GM18858 (cell line): Measurements from ENCODE around the gene EXOSC5.
"Not testable (repeated sequence)": the region's sequence is repeated elsewhere in the genome, so short reads cannot be mapped to it uniquely, and the experiment has no call there.

Source experiments
- ATAC-seq: cut with Tn5 transposase; IDR thresholded peaks from one replicate; pipeline ENCODE4 v1.9.1; 2021; ENCODE audit not compliant: unreplicated experiment

Gene EXOSC5

GRCh38 chr19:41371541-41371940, 25.6 kb downstream of the EXOSC5 start:
- ATAC-seq, result no peak

GRCh38 chr19:41371119-41371518, 26.0 kb downstream of the EXOSC5 start:
- not testable (repeated sequence) for ATAC-seq

- no peak for ATAC-seq
These were observed 27.4 kb downstream of the EXOSC5 start for GRCh38 chr19:41369769-41370168.

- ATAC-seq, result no peak
These were observed 29.3 kb downstream of the EXOSC5 start for GRCh38 chr19:41367848-41368301.

GRCh38 chr19:41366089-41366488, 31.1 kb downstream of the EXOSC5 start:
- no peak for ATAC-seq

GRCh38 chr19:41364524-41365391, 32.4 kb downstream of the EXOSC5 start:
- no peak for ATAC-seq

GRCh38 chr19:41363753-41364523, 33.2 kb downstream of the EXOSC5 start, which contains the start of gene B9D2:
TSS of gene B9D2 (minus strand) at chr19:41364149. CDS start at chr19:41363519, 630 bp downstream.
- peak; percentile 70 for ATAC-seq

- ATAC-seq, result no peak
These were observed 33.8 kb downstream of the EXOSC5 start for GRCh38 chr19:41363371-41363752.

- ATAC-seq, result no peak
These were observed 34.9 kb downstream of the EXOSC5 start for GRCh38 chr19:41362143-41362847.

- ATAC-seq, result no peak
These were observed 37.4 kb downstream of the EXOSC5 start for GRCh38 chr19:41359741-41360140.

- ATAC-seq, result no peak
These were observed 39.4 kb downstream of the EXOSC5 start for GRCh38 chr19:41357746-41358145.

- no peak for ATAC-seq
These were observed 40.0 kb downstream of the EXOSC5 start for GRCh38 chr19:41356984-41357739.

- no peak for ATAC-seq
These were observed 41.4 kb downstream of the EXOSC5 start for GRCh38 chr19:41355802-41356201.

- no peak for ATAC-seq
These were observed 42.1 kb downstream of the EXOSC5 start for GRCh38 chr19:41355035-41355434.

- no peak for ATAC-seq
These were observed 42.7 kb downstream of the EXOSC5 start for GRCh38 chr19:41354343-41354953.

GRCh38 chr19:41353466-41354342, 43.5 kb downstream of the EXOSC5 start, which contains the start of gene TGFB1:
TSS of gene TGFB1 (minus strand) at chr19:41353922. CDS start at chr19:41353044, 878 bp downstream.
- no peak for ATAC-seq

GRCh38 chr19:41352609-41353465, 44.3 kb downstream of the EXOSC5 start:
- no peak for ATAC-seq

- ATAC-seq, result no peak
These were observed 44.9 kb downstream of the EXOSC5 start for GRCh38 chr19:41352279-41352608.
